Eye (tissue), 1 donor: ENCODE results near the gene RPP40.
"Not testable (repeated sequence)": the region's sequence is repeated elsewhere in the genome, so short reads cannot be mapped to it uniquely, and the experiment has no call there.

Experiments used
- DNase-seq: peaks from one replicate; pipeline ENCODE4 v3.0.0-alpha.2; 2015

RPP40 gene, protein sequence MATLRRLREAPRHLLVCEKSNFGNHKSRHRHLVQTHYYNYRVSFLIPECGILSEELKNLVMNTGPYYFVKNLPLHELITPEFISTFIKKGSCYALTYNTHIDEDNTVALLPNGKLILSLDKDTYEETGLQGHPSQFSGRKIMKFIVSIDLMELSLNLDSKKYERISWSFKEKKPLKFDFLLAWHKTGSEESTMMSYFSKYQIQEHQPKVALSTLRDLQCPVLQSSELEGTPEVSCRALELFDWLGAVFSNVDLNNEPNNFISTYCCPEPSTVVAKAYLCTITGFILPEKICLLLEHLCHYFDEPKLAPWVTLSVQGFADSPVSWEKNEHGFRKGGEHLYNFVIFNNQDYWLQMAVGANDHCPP

DNA sequence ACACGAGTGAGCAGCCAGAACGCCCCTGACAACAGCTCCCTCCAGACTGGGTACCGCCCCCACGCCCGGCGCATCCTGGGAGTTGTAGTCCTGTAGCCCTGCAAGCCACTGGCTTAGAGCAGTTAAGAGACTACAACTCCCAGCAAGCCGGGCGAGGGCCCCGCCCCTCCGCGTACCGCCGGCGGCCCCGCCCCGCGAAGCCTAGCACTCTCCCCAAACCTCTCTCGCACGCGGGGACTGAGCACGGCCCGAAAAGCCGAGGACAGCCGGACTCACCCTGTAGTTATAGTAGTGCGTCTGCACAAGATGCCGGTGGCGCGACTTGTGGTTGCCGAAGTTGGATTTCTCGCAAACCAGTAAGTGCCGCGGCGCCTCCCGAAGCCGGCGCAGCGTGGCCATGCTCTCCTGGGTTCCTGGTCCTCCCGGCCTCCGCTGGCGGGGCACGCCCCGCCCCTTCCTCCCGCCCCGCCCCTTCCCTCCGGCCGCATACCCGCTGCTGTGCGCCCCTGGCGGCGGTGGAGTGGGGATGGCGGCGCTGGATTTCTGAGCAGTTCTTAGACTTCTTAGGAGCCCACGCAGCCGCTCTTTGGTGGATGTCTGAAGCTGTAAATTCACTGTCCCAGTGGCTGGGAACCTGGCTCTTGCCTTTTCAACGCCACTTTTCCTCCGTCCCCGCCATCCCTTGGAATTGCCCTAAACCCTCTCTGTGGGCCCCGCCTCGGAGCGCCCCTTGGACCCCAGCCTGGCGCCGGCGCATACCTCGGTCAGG is at the start of gene RPP40:
TSS of gene RPP40 (minus strand) at position 434 of the 769 bp plus-strand sequence. CDS start at position 399, 35 bp downstream.
- peak; percentile 99 for DNase-seq

DNA sequence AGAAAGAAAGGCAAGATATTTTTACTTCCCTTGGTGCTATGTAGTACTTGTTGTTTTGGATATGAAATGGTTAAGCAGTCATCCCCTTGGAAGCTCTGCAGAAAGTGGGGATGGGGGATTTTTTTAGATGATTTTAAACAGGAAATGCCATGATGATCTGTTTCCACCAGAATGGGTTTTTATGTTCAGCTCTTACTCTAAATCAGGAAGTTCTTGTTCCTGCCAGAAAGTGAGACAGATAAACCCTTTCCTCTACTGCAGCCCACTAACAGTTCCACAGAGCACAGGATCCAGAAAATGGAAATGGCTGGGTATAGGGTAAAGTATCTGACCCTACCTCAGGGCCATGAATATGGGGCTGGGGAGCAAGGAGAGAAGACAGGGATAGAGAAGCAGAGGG is 49.2 kb upstream of the RPP40 start:
- no peak for DNase-seq

DNA sequence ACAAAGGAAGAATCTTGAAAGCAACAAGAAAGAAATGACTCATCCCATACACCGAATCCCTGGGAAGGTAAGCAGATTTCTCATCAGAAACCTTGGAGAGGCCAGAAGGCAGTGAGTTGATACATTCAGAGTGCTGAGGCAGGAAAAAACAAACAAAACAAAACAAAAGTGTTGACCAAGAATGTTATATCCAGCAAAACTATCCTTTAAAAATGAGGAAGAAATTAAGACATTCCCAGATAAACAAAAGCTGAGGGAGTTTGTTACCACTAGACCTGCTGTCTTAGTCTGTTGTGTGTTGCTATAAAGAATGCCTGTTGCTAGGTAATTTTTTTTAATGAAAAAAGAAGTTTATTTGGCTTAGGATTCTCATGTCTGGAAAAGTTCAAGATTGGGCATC is 47.6 kb upstream of the RPP40 start:
- DNase-seq, result no peak

DNA sequence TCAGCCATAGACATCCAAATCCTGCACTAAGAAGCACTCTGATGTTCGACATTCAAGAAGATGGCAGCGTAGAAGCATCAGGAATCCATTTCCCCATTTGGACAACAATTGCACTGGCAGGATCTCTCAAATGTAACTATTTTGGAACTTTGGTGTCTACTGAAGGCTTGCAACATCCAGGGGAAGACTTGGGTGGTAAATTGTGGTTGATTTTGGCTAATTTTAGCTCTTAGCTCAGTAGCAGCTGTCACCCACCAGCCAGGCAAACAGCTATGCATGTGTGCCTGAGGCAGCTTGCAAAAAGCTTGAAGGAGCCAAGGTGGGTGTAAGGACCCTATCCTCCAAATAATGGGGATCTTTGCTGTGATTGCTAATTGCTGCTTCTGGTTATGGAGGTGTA is 46.2 kb upstream of the RPP40 start:
- no peak for DNase-seq

DNA sequence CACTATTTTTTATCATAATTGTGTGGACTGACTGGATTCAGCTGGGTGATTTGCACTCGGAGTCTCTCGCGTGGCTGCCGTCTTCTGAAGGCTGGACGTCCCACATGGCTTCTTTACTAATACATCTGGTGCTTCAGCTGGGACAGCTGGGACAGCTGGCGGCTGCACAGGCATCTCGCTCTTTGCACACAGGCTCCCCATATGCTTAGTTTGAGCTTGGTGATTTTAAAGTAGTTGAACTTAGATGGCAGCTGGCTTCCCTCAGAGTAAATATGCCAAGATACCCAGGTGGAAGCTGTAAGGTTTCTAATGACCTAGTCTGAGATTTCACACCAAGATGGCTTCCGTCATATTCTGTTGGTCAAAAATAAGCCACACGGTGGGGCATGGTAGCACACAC is 42.6 kb upstream of the RPP40 start:
- DNase-seq, result no peak

DNA sequence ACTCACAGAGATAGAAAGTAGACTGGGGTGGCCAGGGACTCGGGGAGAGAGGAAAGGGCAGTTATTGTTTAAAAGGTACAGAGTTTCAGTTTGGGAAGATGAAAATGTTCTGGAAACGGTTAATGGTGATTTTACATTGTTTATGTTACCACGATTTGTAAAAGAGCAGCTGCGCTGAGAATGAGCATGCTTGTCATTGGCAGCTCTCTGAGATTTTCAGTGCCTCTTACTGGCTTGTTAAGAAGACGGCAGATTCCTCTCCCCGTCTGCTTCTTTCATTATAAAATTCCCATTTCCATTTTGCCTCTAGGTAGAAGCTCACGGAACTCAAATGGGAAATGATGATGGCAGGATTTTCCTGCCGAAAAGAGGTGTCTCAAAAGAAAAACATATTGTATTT is 41.6 kb upstream of the RPP40 start:
- DNase-seq, result no peak

DNA sequence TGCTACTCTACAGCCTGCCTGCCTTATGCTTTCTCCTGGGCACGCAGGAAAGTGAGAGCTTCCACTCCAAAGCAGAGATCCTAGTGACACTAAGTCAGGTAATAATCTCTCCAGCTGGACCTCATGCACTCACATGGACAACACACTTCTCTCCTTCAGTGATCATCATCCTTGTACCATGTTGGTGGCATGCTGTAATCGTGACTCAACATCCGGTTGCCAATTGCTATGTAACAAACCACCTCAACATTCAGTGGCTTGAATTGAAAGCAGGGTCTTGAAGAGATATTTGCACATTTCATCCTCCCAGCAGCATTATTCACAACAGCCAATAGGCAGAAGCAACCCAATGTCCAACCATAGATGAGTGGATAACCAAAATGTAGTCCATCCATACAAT is 41.0 kb upstream of the RPP40 start:
- DNase-seq, result no peak

DNA sequence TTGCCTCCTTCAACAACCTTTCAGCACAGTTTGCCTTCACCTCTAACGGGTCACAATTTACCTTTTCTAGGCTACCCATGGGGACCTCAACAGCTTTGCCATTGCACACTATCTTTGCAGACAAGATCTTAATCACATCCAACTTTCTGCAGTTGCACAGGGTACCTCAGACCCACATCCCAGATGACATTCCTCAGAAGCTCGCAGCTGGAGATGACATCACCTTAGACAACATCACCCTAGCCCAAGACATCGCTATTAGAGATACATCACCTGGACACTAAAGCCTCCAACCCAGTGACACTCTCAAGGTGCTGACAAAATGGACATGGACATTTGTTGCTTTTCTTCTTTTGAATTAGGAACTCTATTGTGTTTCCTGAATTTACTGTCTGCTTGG is 38.6 kb upstream of the RPP40 start:
- no peak for DNase-seq

DNA sequence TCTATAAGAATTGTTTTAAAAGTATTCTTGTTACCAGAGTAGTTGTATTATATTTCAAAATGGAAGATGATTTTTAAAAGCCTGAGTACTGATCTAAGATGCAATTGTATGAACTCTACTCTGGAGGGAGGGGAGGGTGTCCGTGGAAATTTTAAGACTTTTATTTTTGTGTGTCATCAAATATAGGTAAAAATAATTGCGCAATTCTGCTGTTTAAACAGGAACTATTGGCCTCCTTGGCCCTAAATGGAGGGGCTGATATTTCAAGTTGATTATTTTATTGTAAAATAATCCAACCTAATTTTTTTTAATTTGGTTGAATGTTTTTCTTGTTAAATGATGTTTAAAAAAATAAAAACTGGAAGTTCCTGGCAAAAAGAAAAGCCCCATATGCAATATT is 38.1 kb upstream of the RPP40 start:
- DNase-seq, result no peak

DNA sequence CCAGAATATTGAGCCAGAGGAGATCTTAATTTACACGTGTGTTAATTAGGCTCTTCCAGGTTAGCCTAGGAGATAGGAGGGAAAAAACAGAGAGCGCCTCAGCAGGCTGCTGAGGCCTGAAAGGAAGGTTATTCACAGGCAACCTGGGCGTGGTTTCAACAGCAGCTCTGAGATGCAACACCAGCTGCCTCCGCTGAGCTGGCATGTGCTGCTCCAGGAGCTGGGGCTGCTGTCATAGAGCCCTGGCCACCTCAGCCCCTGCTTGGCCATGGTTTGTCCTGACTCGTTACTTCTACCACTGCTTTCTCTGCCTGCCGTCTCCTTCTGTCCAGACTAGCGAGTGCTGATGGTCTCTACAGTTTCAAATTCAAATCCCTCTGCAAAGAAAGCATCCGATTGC is 32.4 kb upstream of the RPP40 start:
- peak; percentile 70 for DNase-seq

DNA sequence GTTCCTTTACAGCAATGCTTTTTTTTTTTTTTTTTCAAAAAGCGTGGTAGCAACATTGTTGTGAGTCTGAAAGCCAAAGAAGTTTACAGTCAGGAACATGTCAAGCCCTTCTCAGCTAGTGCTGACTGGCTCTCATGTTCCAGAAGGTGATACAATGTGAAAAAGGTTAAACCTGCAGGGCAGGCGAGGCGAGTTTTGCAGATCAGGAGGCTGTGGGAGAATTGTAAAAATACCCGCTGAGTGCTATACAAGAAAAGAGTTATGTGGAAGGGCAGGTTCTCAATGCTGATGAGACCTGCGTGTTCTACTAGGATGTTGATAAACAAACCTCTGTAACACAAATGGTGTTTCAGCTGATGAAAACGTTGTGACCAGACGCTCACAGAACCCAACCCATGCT is 30.9 kb upstream of the RPP40 start:
- DNase-seq, result no peak

DNA sequence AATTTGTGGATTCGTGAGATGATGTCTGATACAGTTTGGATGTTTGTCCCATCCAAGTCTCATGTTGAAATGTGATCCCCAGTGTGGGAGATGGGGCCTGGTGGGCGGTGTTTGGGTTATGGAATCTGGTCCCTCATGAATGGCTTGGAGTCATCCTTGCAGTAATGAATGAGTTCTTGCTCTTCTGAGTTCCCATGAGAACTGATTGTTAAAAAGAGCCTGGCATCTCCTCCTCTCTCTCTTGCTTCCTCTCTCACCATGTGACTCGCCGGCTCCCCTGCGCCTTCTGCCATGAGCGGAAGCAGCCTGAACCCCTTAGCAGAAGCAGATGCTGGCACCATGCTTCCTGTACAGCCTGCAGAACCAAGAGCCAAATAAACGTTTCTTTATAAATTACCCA is 30.5 kb upstream of the RPP40 start:
- DNase-seq, result no peak

DNA sequence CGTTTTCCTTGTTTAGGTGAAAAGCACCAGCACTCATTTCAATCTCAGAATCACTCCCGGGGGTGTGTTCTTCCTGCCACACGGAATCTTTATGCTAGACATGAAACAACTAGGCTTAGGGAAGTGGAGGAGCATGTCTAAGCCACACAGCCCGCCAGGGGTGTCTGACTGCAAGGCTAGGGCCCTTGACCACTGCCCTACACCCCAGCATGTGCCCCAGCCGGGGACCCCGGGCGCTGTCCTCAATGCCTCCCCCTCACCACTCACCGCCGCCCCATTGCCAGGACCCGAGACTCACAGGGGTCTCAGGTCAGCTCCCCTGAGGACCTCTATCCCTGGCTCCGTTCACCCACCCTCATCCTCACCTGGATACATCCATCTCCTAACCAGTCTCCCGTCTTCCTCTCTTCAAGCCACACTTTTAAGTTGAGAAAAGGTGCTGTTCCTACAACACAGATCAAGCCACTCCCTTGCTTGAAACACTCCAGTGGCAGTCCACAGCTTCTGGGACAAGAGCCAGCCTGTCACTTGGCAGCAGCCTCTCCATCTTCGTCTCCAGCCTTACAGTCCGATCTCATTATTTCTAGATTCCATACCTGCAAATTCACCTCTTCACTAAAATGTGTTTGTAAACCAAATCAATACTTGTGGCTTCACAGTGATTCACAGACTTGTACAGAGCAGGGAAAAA is 29.5 kb upstream of the RPP40 start:
- DNase-seq, result not testable (repeated sequence)

DNA sequence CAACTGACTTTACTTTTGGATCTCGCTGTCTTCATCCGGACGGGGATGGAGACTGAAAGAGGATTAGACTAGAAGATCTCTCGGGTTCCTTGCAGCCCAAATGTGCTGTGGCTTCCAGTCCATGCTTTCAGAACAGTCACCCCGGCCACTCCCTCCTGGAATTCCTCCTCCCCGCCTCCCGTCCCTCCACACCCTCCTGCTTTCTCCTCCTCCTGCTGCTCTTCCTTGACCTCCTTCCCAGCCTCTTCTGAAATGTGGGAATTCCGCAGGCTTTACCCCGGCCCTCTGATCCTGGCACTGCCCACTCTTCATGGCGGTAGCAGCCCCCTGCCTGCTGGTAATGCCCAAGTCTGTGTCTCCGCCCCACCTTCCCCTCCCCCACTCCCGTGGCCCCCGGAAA is 28.9 kb upstream of the RPP40 start:
- DNase-seq, result not testable (repeated sequence)

DNA sequence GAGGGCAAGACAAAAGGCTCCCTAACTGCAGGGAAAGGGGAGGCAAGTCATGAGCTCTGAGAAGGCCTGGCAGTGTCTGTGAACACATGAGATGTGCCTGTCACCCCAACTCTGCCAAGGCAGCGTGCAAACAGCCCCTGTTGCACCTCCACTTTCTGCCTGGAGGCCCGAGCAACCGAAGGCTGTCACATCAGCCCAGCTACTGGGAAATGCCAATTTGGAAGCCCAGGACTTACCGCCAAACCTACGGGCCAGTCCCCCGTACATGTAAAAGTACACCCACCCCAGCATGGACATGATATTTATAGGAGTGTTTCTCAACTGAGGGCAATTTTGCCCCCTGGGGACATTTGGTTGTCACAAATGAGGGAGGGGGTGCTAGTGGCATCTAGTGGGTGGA is 27.3 kb upstream of the RPP40 start:
- no peak for DNase-seq

DNA sequence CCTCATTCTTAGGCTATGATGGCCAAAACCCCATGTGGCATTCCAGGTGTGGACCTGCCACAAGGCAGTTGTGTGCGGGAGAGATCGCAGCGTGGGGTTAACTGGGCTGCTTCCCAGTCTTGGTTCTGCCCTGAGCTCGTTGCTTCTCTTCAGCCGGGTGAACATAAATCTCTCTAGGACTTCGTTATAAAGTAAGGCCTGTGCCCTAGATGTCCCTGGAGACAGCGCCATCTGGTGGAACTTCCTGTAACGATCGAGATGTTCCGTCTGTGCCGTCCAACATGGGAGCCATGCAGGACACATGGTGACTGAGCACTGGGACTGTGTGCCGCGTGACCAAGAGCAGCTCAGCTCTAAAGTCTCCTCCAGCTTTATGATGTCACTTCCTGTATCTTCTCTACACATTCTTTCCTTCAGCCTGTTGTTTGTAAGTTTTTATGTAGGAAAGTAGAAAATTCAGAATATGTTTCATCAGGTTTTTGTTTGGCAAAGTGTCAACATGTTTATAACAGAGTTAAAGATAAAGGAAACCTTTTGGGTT is 26.8 kb upstream of the RPP40 start:
- DNase-seq, result peak; percentile 93

DNA sequence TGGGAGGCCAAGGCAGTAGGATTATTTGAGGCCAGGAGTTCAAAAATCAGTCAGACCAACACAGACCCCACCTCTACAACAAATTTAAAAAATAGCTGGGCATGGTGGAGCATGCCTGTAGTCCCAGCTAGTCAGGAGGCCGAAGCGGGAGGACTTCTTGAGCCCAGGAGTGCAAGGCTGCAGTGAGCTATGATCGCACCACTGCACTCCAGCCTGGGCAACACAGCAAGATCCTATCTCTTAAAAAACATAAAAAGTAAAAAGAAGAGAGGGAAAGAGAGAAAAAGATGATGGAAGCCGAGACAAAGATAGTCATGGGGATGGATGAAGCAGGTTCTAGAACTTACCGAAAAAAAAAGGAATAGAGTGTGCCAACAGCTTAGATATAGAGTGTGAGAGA is 25.8 kb upstream of the RPP40 start:
- DNase-seq, result no peak

DNA sequence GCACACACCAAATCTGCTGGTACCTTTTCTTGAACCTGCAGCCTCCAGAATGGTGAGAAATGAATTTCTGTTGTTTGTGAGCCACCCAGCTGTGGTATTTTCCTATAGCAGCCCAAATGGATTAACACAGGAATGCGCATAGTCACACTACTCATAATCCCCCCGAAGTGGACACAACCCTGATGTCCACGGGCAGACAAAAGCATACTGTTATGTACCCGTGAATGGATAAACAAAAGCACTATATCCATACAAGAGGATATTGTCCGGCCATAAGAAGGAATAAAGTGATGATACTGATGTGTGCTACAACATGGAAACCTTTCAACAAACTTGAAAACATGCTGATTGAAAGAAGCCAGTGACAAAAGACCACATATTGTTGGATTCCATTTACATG is 25.1 kb upstream of the RPP40 start:
- no peak for DNase-seq

DNA sequence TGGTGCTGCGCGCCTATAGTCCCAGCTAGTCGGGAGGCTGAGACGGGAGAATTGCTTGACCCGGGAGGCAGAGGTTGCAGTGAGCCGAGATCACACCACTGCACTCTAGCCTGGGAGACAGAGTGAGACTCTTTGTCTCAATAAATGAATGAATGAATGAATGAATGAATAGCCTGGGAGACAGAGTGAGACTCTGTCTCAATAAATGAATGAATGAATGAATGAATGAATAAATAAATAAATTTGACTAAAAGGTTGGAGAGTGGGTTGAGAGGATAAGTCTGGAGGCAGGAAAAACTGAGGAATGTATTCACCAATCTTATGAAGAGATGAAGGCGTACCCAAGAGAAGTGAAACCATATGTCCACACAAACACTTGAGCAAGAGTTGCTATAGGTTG is 24.5 kb upstream of the RPP40 start:
- no peak for DNase-seq

DNA sequence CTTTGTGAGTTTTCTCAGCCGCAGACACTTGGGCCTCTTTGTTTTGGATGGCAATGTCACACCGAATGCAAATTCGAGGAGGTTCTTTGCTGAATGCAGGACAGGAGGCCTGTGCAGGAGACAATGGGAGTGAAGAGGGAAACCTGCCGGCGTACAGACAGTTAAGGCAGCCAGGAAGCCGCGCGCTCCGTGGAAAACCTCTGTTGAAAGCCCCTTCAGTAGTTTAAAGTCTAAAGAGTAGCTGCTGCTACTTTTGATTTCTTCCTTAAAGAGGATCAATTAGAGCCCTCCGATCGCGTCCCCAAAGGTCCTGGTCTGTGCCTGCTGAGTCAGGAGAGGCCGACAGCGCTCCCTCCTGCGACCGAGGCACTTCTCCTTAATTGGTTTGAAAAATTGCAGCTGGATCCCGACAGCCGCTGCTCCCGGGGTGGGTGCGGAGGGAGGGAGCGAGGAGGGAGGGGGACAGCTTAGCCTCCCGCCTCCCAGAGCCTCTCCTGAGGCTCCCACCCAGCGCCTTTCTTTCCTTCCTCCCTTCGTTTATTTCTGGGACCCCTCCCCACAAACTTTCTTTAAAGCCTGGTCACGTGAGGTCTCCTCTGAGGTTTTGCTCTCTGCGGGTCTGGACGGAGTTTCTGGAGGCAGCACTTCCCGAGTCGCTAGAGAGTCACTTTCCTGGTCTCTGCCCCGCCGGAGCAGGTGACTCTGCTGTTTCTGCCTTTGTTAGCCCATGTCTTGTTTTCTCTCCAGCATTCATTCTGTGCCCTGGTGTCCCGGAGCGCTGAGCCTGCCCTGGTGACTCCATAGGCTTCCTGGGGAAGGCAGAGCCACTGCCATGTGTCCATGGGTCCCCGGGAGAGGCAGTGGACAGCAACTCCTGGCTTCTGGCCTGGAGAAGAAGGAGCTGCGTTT is 22.3 kb upstream of the RPP40 start:
- peak; percentile 92 for DNase-seq

DNA sequence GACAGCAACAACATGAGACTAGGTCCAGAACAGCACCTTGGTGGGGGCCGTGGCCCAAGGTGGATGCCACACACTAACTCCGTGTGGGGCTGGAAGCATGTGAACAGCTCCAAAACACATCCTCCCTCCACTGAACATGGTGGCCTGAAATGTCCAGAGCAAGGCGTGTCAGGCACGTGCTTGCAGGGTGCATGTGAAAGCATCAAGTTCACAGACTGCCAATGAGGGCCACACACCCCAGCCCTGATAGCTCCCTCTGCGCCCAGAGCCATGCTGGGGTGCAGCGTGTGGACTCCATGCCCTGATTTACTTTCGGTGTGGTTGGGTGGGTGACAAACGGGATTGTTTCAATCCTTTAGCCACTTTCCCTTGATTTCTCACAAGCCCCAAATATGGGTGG is 20.1 kb upstream of the RPP40 start:
- DNase-seq, result no peak

DNA sequence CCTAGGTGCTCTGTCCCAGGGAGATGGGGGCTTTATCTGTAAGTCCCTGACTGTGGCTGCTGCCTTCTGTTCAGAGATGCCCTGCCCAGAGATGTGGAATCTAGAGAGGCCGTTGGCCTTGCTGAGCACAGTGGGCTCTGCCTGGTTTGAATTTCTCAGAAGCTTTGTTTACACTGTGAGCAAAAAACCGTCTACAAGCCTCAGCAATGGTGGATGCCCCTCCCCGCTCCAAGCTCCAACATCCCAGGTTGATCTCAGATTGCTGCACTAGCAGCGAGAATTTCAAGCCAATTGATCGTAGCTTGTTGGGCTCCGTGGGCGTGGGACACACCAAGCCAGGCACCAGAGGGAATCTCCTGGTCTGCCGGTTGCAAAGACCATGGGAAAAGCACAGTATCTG is 16.3 kb upstream of the RPP40 start:
- no peak for DNase-seq
